ENCODE measurements around the gene OR6B1.
"Not testable (repeated sequence)": the region's sequence is repeated elsewhere in the genome, so short reads cannot be mapped to it uniquely, and the experiment has no call there.

OR6B1 gene

GRCh38 chr7:144048648-144049047 lies 48.5 kb downstream of the OR6B1 start, which contains the start of gene OR2A5:
Gene OR2A5, plus strand, starts transcription at chr7:144048948. Its CDS starts 1,454 bp downstream, at chr7:144050402.
- DNase-seq = no peak

- DNase-seq = no peak
Observed at GRCh38 chr7:144049491-144049890, 49.4 kb downstream of the OR6B1 start.

- DNase-seq = no peak
Observed at GRCh38 chr7:144050093-144050492, 50.0 kb downstream of the OR6B1 start.

- not testable (repeated sequence) for DNase-seq
Observed at GRCh38 chr7:144050884-144051283, 50.8 kb downstream of the OR6B1 start.

- no peak for DNase-seq
Observed at GRCh38 chr7:144057954-144058353, 57.8 kb downstream of the OR6B1 start.

Data from MV-4-11 (cell line).